GM12872 (cell line): ENCODE data around the gene IP6K3.

Source experiments
- CTCF ChIP-seq: IDR thresholded peaks from 3 replicates; pipeline ENCODE4 v1.5.1; 2011; ENCODE audit warnings: low read depth, mild to moderate bottlenecking, low read length, moderate library complexity; ENCODE audit not compliant: insufficient read depth

IP6K3 gene

DNA sequence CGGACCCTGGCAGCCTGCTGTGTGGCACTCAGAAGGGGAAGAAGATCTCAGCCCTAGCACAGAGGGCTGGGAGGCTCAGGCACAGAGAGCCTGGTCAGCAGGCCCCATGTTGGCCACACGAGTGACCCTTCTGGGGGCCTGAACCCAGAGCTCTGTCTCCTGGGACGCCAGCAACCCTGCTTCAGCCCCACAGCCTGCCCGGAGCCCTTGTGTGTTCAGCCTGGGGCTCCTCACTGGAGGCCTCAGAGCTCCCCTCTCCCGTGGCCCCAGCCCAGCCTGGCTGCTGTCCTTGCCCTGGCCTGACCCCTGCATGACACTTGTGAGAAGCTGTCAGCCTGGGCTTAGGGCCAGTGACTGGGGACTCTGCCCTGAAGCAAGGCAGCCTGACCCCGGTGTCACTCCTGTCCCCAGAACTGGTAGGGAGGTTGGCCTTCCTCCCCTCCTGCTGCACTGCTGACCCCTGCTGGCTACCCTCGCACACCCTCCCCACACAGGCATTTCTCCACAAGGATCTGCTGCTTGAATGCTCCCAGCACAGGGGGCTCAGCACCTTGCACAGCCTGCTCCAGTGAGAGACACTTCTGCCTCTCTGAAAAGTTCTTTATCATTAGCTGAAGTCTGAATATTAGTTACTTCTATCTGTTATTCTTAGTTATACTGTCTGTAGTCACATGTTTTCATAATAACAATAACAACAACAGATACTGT is 15.4 kb upstream of the IP6K3 start:
- peak; percentile 79 for TF ChIP-seq CTCF

DNA sequence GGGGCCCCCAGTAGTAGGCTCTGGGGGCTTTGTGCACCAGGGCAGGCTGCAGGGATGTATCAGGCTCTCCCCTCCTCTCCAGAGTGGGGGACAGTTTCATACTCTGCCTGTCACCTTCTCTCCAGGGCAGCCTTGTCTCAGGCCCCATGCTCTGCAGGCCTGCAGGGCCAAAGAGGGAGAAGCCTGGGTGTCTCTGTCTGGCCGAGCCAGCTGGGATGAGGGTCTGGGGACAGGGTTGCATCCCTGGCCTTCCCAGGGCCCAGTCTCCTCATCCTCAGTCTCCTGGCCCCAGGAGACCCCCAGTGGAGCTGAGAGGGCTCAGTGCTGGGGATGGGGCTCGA is 14.8 kb upstream of the IP6K3 start:
- no peak for TF ChIP-seq CTCF

DNA sequence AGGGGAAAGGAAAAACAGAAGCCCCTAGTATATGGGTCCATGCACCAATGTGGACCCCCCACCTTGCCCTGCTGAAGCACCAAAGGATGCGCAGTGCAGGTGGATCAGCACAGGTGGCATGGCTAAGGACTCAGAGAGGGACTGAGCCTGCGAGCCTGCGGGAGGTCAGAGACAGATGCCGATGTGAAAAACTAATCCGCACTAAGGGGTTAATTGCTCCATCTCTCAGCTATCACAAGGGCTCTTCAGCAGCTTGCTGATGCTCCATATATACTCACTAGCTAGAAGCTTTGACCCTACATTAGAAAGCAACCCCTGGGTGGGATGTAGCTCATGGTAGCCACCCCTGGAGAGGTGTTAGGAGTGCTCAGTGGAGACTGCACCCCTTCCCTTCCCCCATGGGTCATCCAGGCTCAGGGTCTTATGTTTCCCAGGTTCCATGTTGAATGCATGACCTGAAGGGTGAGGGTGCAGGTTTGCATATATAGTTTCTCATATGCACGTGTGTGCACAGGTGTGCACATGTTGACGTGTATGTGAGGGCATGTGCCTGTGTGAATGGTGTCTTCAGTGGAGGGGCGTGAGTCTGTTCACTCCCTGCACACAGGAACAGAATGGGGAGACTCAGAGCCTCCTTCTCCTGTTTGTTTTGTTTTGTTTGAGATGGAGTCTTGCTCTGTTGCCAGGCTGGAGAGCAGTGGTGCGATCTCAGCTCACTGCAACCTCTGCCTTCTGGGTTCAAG is 13.4 kb upstream of the IP6K3 start:
- TF ChIP-seq CTCF, result no peak

GRCh38 chr6:33758815-33759216 is 12.1 kb upstream of the IP6K3 start:
- no peak for TF ChIP-seq CTCF

- no peak for TF ChIP-seq CTCF
Observed at GRCh38 chr6:33757906-33758305, 11.2 kb upstream of the IP6K3 start.

GRCh38 chr6:33757113-33757512 is 10.4 kb upstream of the IP6K3 start:
- TF ChIP-seq CTCF, result no peak

GRCh38 chr6:33756211-33756954 is 9.7 kb upstream of the IP6K3 start:
- TF ChIP-seq CTCF, result no peak
